Activated naive CD4-positive, alpha-beta T cell treated with anti-CD3 and anti-CD28 coated beads, Interleukin-2, amount 50 U/mL, for 72 hours (primary cell): ENCODE results near the gene CTNNA3. TPM values are rescaled to one million over a fixed set of nuclear protein-coding genes. Genes with fewer than 3 reads are reported as not detected.

ENCODE experiments used
- ATAC-seq, 2 donors: fragments of 150-1000 bp; cut with Tn5 transposase; 2 replicates each; pipeline ENCODE4 v1.10.0; 2021; ENCODE audit warnings: mild to moderate bottlenecking in 2 of 2, moderate library complexity in 2 of 2
- DNase-seq, 2 donors: peaks; one replicate each; pipeline ENCODE4 v3.0.0; 2021 to 2022; ENCODE audit warnings: low spot score in 2 of 2
- H3K27ac Mint-ChIP-seq, 2 donors: one replicate each; pipeline ENCODE4 v1.8.0; 2022; ENCODE audit warnings: mild to moderate bottlenecking in 2 of 2, mixed read lengths in 2 of 2
- H3K36me3 Mint-ChIP-seq, 2 donors: one replicate each; pipeline ENCODE4 v1.8.0; 2022; ENCODE audit warnings: mixed read lengths in 2 of 2
- H3K9me3 Mint-ChIP-seq, 2 donors: one replicate each; pipeline ENCODE4 v1.8.0; 2022; ENCODE audit warnings: mixed read lengths in 2 of 2
- total RNA-seq, 2 donors: library from RNA; stranded (reverse); gene quantifications; one replicate each; pipeline ENCODE4 v1.2.3, GENCODE V29; 2022

Gene CTNNA3
- total RNA-seq, 2 donors from 2014 or later, result 0.30 to 0.39 TPM

GRCh38 chr10:66102756-66103155 lies 1593.2 kb downstream of the CTNNA3 start:
- Mint-ChIP-seq H3K9me3 (peaks cover 4% of the 10 kb centered on the region in 2 donors), H3K27ac (no peak overlapping the region), H3K36me3 (no peaks in the 10 kb centered on the region)
- DNase-seq, result no peak
- ATAC-seq, result no peak

GRCh38 chr10:66098595-66099480 lies 1597.2 kb downstream of the CTNNA3 start:
- H3K27ac Mint-ChIP-seq, result no peak overlapping the region
- H3K9me3 Mint-ChIP-seq, result peaks cover 4 to 15% of the 10 kb centered on the region in 2 donors
- DNase-seq (no peak), ATAC-seq (no peak)
- no peaks in the 10 kb centered on the region for H3K36me3 Mint-ChIP-seq

- ATAC-seq, result no peak
- Mint-ChIP-seq H3K9me3 (peaks cover 4 to 19% of the 10 kb centered on the region in 2 donors), H3K36me3 (no peaks in the 10 kb centered on the region), H3K27ac (no peak overlapping the region)
- no peak for DNase-seq
Measured at GRCh38 chr10:66095610-66096009, 1600.4 kb downstream of the CTNNA3 start.

- no peak for DNase-seq
- Mint-ChIP-seq H3K36me3 (peaks cover 0 to 4% of the 10 kb centered on the region in 2 donors), H3K27ac (no peak overlapping the region), H3K9me3 (peaks cover 4 to 5% of the 10 kb centered on the region in 2 donors)
- no peak for ATAC-seq
Measured at GRCh38 chr10:66085906-66086305, 1610.1 kb downstream of the CTNNA3 start.

GRCh38 chr10:66071907-66072306 lies 1624.1 kb downstream of the CTNNA3 start:
- H3K36me3 Mint-ChIP-seq, result no peaks in the 10 kb centered on the region
- no peak for ATAC-seq
- H3K27ac Mint-ChIP-seq, result no peak overlapping the region

GRCh38 chr10:66058594-66058993 lies 1637.4 kb downstream of the CTNNA3 start:
- ATAC-seq (no peak), DNase-seq (no peak)
- Mint-ChIP-seq H3K27ac (no peak overlapping the region), H3K36me3 (no peaks in the 10 kb centered on the region), H3K9me3 (peaks cover 6 to 10% of the 10 kb centered on the region in 2 donors)

More at GRCh38 chr10:66071907-66072306, 1624.1 kb downstream of the CTNNA3 start:
- peaks cover 6 to 11% of the 10 kb centered on the region in 2 donors for H3K9me3 Mint-ChIP-seq
- no peak for DNase-seq

GRCh38 chr10:66049335-66049734 lies 1646.7 kb downstream of the CTNNA3 start:
- DNase-seq, result no peak
- ATAC-seq, result no peak
- Mint-ChIP-seq H3K36me3 (peaks cover 0 to 6% of the 10 kb centered on the region in 2 donors), H3K27ac (no peak overlapping the region), H3K9me3 (peaks cover 16 to 30% of the 10 kb centered on the region in 2 donors)

- DNase-seq, result no peak
- H3K9me3 Mint-ChIP-seq, result peaks cover 29 to 31% of the 10 kb centered on the region in 2 donors
- peaks cover 0 to 6% of the 10 kb centered on the region in 2 donors for H3K36me3 Mint-ChIP-seq
- no peak overlapping the region for H3K27ac Mint-ChIP-seq
- ATAC-seq, result no peak
Measured at GRCh38 chr10:66045859-66046258, 1650.1 kb downstream of the CTNNA3 start.

- Mint-ChIP-seq H3K27ac (no peak overlapping the region), H3K9me3 (peaks cover 20 to 27% of the 10 kb centered on the region in 2 donors), H3K36me3 (peaks cover 0 to 6% of the 10 kb centered on the region in 2 donors)
- ATAC-seq, result no peak
- no peak for DNase-seq
Measured at GRCh38 chr10:66041771-66042170, 1654.2 kb downstream of the CTNNA3 start.

- Mint-ChIP-seq H3K9me3 (peaks cover 14 to 20% of the 10 kb centered on the region in 2 donors), H3K27ac (no peak overlapping the region), H3K36me3 (no peaks in the 10 kb centered on the region)
- no peak for DNase-seq
- no peak for ATAC-seq
Measured at GRCh38 chr10:66038623-66039022, 1657.4 kb downstream of the CTNNA3 start.

- peaks cover 5 to 22% of the 10 kb centered on the region in 2 donors for H3K9me3 Mint-ChIP-seq
- no peak overlapping the region for H3K27ac Mint-ChIP-seq
- ATAC-seq, result no peak
- DNase-seq, result no peak
- no peaks in the 10 kb centered on the region for H3K36me3 Mint-ChIP-seq
Measured at GRCh38 chr10:66026321-66026720, 1669.7 kb downstream of the CTNNA3 start.

GRCh38 chr10:66025186-66025585 lies 1670.8 kb downstream of the CTNNA3 start:
- Mint-ChIP-seq H3K9me3 (peaks cover 11 to 21% of the 10 kb centered on the region in 2 donors), H3K36me3 (no peaks in the 10 kb centered on the region), H3K27ac (no peak overlapping the region)
- DNase-seq (no peak), ATAC-seq (no peak)

GRCh38 chr10:66021423-66021822 lies 1674.6 kb downstream of the CTNNA3 start:
- peaks cover 9 to 12% of the 10 kb centered on the region in 2 donors for H3K9me3 Mint-ChIP-seq
- H3K36me3 Mint-ChIP-seq, result no peaks in the 10 kb centered on the region
- DNase-seq, result no peak
- no peak overlapping the region for H3K27ac Mint-ChIP-seq
- ATAC-seq, result no peak

- peaks cover 0 to 8% of the 10 kb centered on the region in 2 donors for H3K9me3 Mint-ChIP-seq
- ATAC-seq, result no peak
Measured at GRCh38 chr10:66008221-66008620, 1687.8 kb downstream of the CTNNA3 start.

GRCh38 chr10:66006411-66006810 lies 1689.6 kb downstream of the CTNNA3 start:
- H3K9me3 Mint-ChIP-seq, result peaks cover 0 to 8% of the 10 kb centered on the region in 2 donors
- peak overlapping the region in 1 of 2 donors; percentile 5 for H3K27ac Mint-ChIP-seq
- DNase-seq, result no peak
- ATAC-seq, result no peak
- no peaks in the 10 kb centered on the region for H3K36me3 Mint-ChIP-seq

More at GRCh38 chr10:66008221-66008620, 1687.8 kb downstream of the CTNNA3 start:
- no peak for DNase-seq
- Mint-ChIP-seq H3K36me3 (no peaks in the 10 kb centered on the region), H3K27ac (no peak overlapping the region)

- Mint-ChIP-seq H3K27ac (no peak overlapping the region), H3K36me3 (peaks cover 6% of the 10 kb centered on the region in 2 donors), H3K9me3 (peaks cover 11 to 33% of the 10 kb centered on the region in 2 donors)
- DNase-seq (no peak), ATAC-seq (no peak)
Measured at GRCh38 chr10:65993451-65993850, 1702.5 kb downstream of the CTNNA3 start.

GRCh38 chr10:65968871-65969270 lies 1727.1 kb downstream of the CTNNA3 start:
- Mint-ChIP-seq H3K36me3 (no peaks in the 10 kb centered on the region), H3K27ac (no peak overlapping the region), H3K9me3 (peaks cover 0 to 22% of the 10 kb centered on the region in 2 donors)
- ATAC-seq (no peak), DNase-seq (no peak)

- ATAC-seq, result no peak
- Mint-ChIP-seq H3K27ac (no peak overlapping the region), H3K36me3 (no peaks in the 10 kb centered on the region), H3K9me3 (peaks cover under 1 to 21% of the 10 kb centered on the region in 2 donors)
- no peak for DNase-seq
Measured at GRCh38 chr10:65968437-65968836, 1727.6 kb downstream of the CTNNA3 start.
